ENCODE results near the gene CD33. TPM values are rescaled to one million over a fixed set of nuclear protein-coding genes. Genes with fewer than 3 reads are reported as not detected.
"Not testable (repeated sequence)": the region's sequence is repeated elsewhere in the genome, so short reads cannot be mapped to it uniquely, and the experiment has no call there.

CD33 gene
- total RNA-seq, result 10 to 100 TPM in 1 of 2 experiments, 1 to 10 TPM in 1; 7.7 to 10.6 TPM

- H3K27me3 Mint-ChIP-seq, result peaks cover 63% of the 10 kb centered on the region
- peaks cover 27% of the 10 kb centered on the region for H3K4me1 Mint-ChIP-seq
- peak within 1 kb of the TSS; percentile 65 for H3K27ac Mint-ChIP-seq
- POLR2A ChIA-PET, H3K9me3 Mint-ChIP-seq, H3K36me3 Mint-ChIP-seq, DNase-seq: not testable (repeated sequence)
- peak; percentile 61 for ATAC-seq (ENCODE audit: low read depth)
- H3K4me3 Mint-ChIP-seq, result peak within 1 kb of the TSS; percentile 70
These were observed at the start of gene CD33 for GRCh38 chr19:51224898-51225393. Gene CD33 (plus strand): TSS chr19:51225080. CDS start chr19:51225119, 39 bp downstream.

GRCh38 chr19:51179256-51179655, 45.6 kb upstream of the CD33 start:
- POLR2A ChIA-PET, result no interaction called here
- no peaks in the 10 kb centered on the region for H3K36me3 Mint-ChIP-seq
- H3K27me3 Mint-ChIP-seq, result peaks cover 34% of the 10 kb centered on the region
- ATAC-seq (ENCODE audit: low read depth), result no peak
- no peak overlapping the region for H3K4me3 Mint-ChIP-seq
- no peak for DNase-seq
- H3K27ac Mint-ChIP-seq, result no peak overlapping the region
- peaks cover 3% of the 10 kb centered on the region for H3K4me1 Mint-ChIP-seq
- no peaks in the 10 kb centered on the region for H3K9me3 Mint-ChIP-seq

DNA sequence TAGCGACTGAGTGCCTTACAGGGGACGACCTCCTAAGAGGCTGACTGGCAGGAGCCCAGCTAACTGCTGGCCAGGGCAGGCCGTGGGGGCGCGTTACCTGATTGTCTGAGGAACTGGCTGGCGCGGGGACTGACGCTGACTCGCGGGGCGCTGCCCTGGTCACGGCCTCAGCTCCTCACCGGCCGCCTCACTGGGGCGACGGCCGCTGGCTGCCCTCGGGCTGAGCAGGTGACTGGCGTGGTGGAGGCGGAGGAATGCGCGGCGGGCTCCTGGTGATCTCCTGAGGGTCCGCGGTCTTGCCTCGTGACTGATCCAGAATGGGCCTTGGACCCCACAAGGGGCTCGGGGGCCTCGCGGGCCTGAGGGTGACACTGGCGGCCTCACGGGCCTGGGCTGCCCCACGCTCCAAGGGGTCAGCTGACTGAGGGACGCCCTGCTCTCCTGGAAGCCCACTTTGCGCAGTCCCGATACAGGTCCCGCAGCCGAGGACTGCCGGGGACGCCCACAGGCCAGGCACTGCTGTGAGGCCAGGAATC, 43.4 kb upstream of the CD33 start:
- no peak for ATAC-seq (ENCODE audit: low read depth)
- no peak for DNase-seq
- Mint-ChIP-seq H3K9me3 (no peaks in the 10 kb centered on the region), H3K4me1 (peaks cover 6% of the 10 kb centered on the region), H3K36me3 (no peaks in the 10 kb centered on the region), H3K27ac (no peak overlapping the region), H3K4me3 (no peak overlapping the region), H3K27me3 (peaks cover 40% of the 10 kb centered on the region)
- POLR2A ChIA-PET, result no interaction called here

- ATAC-seq (ENCODE audit: low read depth), result peak; percentile 30
- H3K27ac Mint-ChIP-seq, result peak overlapping the region; percentile 68
These were observed 42.9 kb upstream of the CD33 start for GRCh38 chr19:51181913-51182419.

GRCh38 chr19:51183629-51184028, 41.3 kb upstream of the CD33 start:
- H3K27ac Mint-ChIP-seq, result no peak overlapping the region
- peaks cover 6% of the 10 kb centered on the region for H3K4me1 Mint-ChIP-seq
- DNase-seq, result no peak
- H3K27me3 Mint-ChIP-seq, result peaks cover 30% of the 10 kb centered on the region
- H3K9me3 Mint-ChIP-seq, result no peaks in the 10 kb centered on the region
- ATAC-seq (ENCODE audit: low read depth), result no peak
- POLR2A ChIA-PET, result no interaction called here
- peak overlapping the region; percentile 6 for H3K4me3 Mint-ChIP-seq
- H3K36me3 Mint-ChIP-seq, result no peaks in the 10 kb centered on the region

More at GRCh38 chr19:51181913-51182419, 42.9 kb upstream of the CD33 start:
- Mint-ChIP-seq H3K27me3 (peaks cover 40% of the 10 kb centered on the region), H3K36me3 (no peaks in the 10 kb centered on the region), H3K4me3 (peak overlapping the region; percentile 48), H3K4me1 (peaks cover 7% of the 10 kb centered on the region), H3K9me3 (no peaks in the 10 kb centered on the region)
- POLR2A ChIA-PET, result no interaction called here
- DNase-seq, result no peak

DNA sequence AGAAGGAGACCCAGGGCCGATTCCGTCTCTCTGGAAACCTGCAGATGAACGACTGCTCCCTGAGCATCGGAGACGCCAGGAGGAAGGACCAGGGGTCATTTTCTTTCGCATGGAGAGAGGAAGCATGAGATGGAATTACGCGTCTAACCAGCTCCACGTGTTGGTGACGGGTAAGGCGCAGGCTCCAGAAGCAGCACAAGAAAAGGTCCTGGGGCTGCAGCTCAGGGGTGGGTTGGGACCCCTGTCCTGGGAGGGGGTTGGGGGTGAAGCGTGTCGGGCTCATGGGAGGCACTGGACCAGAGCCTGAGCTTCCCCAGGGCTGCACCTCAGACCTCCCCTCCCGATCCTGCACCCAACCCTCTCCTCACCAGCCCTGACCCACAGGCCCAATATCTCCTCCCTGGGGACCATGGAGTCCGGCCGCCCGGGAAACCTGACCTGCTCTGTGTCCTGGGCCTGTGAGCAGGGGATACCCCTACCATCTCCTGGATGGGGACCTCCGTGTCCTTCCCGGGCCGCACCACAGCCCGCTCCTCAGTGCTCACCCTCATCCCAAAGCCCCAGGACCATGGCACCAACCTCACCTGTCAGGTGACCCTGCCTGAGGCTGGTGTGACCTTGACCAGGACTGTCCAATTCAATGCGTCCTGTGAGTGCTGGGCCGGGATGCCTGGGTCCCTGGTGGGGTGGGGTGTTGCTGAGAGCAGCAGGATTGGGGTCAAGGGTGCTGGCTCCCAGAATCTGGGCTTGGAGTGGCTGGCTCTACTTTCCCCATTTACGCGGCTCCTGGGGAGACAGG, 39.6 kb upstream of the CD33 start:
- ATAC-seq (ENCODE audit: low read depth) (no peak), DNase-seq (no peak)
- no peaks in the 10 kb centered on the region for H3K9me3 Mint-ChIP-seq
- H3K27ac Mint-ChIP-seq, result no peak overlapping the region
- peaks cover 25% of the 10 kb centered on the region for H3K27me3 Mint-ChIP-seq
- H3K4me1 Mint-ChIP-seq, result peaks cover 6% of the 10 kb centered on the region
- POLR2A ChIA-PET, result no interaction called here
- H3K4me3 Mint-ChIP-seq, result no peak overlapping the region
- H3K36me3 Mint-ChIP-seq, result no peaks in the 10 kb centered on the region

DNA sequence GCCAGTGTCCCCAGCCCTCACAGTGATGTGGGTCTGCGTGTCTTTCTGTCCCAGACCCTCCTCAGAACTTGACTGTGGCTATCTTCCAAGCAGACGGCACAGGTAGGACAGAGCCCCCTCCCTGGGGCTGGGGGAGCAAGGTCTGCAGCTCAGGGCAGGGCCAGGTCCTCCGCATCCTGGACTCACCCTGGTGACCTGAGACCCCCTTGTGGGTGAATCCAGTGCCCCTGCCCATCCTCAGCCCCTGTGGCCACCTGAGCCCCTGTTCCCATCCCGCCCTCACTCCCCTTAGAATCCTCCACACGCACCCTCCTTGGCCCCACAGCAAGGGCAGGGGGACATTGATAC, 39.0 kb upstream of the CD33 start:
- DNase-seq (no peak), ATAC-seq (ENCODE audit: low read depth) (no peak)
- POLR2A ChIA-PET, result no interaction called here
- Mint-ChIP-seq H3K9me3 (no peaks in the 10 kb centered on the region), H3K27ac (no peak overlapping the region), H3K4me1 (peaks cover 6% of the 10 kb centered on the region), H3K36me3 (no peaks in the 10 kb centered on the region), H3K27me3 (peaks cover 24% of the 10 kb centered on the region), H3K4me3 (no peak overlapping the region)

GRCh38 chr19:51186323-51186722, 38.6 kb upstream of the CD33 start:
- no peaks in the 10 kb centered on the region for H3K9me3 Mint-ChIP-seq
- POLR2A ChIA-PET, result interaction anchor here (1.6 kb wide), 1 partner anchor 9 kb away, joined by 3 read pairs; no protein-coding TSS in a partner anchor
- H3K4me3 Mint-ChIP-seq, result no peak overlapping the region
- ATAC-seq (ENCODE audit: low read depth) (no peak), DNase-seq (no peak)
- no peak overlapping the region for H3K27ac Mint-ChIP-seq
- peaks cover 24% of the 10 kb centered on the region for H3K27me3 Mint-ChIP-seq
- H3K36me3 Mint-ChIP-seq, result no peaks in the 10 kb centered on the region
- peaks cover 6% of the 10 kb centered on the region for H3K4me1 Mint-ChIP-seq

GRCh38 chr19:51187395-51188226, 37.3 kb upstream of the CD33 start:
- no peak for DNase-seq
- POLR2A ChIA-PET, result interaction anchor here (1.6 kb wide), 1 partner anchor 11 kb away, joined by 3 read pairs; no protein-coding TSS in a partner anchor
- H3K36me3 Mint-ChIP-seq, result no peaks in the 10 kb centered on the region
- H3K9me3 Mint-ChIP-seq, result no peaks in the 10 kb centered on the region
- peaks cover 6% of the 10 kb centered on the region for H3K4me1 Mint-ChIP-seq
- no peak overlapping the region for H3K4me3 Mint-ChIP-seq
- ATAC-seq (ENCODE audit: low read depth), result no peak
- no peak overlapping the region for H3K27ac Mint-ChIP-seq
- peaks cover 20% of the 10 kb centered on the region for H3K27me3 Mint-ChIP-seq

DNA sequence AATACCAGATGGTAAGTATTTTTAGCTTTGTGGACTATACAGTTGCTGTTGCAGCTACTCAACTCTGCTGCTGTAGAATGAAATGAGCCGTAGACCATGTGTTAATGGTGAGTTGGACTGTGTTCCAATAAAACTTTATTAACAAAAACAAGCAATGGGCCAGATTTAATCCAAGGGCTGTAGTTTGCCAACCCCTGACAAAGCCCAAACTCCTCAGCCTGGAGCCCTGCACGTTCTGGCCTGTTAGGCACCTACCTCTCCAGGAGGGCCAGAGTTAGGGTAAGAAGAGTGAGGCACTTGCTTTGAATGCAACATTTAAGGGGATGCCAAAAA, 36.7 kb upstream of the CD33 start:
- Mint-ChIP-seq H3K27me3 (peaks cover 19% of the 10 kb centered on the region), H3K36me3 (no peaks in the 10 kb centered on the region), H3K27ac (no peak overlapping the region), H3K4me1 (peaks cover 6% of the 10 kb centered on the region), H3K9me3 (no peaks in the 10 kb centered on the region), H3K4me3 (no peak overlapping the region)
- ATAC-seq (ENCODE audit: low read depth) (no peak), DNase-seq (no peak)
- POLR2A ChIA-PET, result no interaction called here

DNA sequence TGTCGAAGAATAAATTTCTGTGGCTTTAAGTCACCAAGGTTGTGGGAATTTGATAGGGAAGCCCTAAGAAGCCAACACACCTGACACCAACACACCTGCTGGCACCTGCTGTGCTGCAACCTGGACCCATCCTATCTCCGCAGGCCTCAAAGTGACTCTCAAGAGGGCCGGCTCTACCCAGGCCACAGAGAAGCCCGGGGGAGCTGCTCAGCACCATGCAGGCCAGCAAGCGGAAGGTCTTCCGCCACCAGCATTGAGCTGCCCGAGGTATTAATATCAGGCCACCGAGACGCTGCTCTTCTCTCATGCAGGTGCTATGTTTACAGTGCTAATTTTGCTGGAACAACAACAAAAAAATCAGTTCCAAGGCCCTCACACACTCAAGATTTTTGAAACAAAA, 32.2 kb upstream of the CD33 start:
- DNase-seq (no peak), ATAC-seq (ENCODE audit: low read depth) (no peak)
- Mint-ChIP-seq H3K9me3 (no peaks in the 10 kb centered on the region), H3K27ac (no peak overlapping the region), H3K27me3 (peaks cover 10% of the 10 kb centered on the region), H3K36me3 (no peaks in the 10 kb centered on the region), H3K4me3 (no peak overlapping the region), H3K4me1 (peaks cover 6% of the 10 kb centered on the region)
- POLR2A ChIA-PET, result no interaction called here

GRCh38 chr19:51194527-51195315, 30.2 kb upstream of the CD33 start:
- Mint-ChIP-seq H3K36me3 (no peaks in the 10 kb centered on the region), H3K9me3 (no peaks in the 10 kb centered on the region), H3K4me1 (peaks cover 6% of the 10 kb centered on the region), H3K27ac (no peak overlapping the region), H3K27me3 (peaks cover 10% of the 10 kb centered on the region), H3K4me3 (no peak overlapping the region)
- ATAC-seq (ENCODE audit: low read depth) (peak; percentile 80), DNase-seq (no peak)
- POLR2A ChIA-PET, result no interaction called here

DNA sequence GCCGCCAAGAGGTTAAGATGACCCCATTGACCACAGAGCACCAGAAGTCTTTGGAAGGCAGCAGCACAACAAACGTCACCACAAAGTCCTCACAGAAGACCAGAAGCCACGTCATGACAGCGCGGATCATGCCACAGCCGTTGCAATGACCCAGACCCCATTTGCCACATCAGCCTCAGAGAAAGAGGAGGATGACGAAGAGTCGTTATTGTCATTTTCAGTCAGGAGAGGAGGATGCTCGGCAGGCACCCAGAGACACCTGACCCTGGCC, 29.6 kb upstream of the CD33 start:
- no peak overlapping the region for H3K4me3 Mint-ChIP-seq
- ATAC-seq (ENCODE audit: low read depth) (no peak), DNase-seq (no peak)
- H3K36me3 Mint-ChIP-seq, result no peaks in the 10 kb centered on the region
- POLR2A ChIA-PET, result no interaction called here
- H3K9me3 Mint-ChIP-seq, result no peaks in the 10 kb centered on the region
- H3K27ac Mint-ChIP-seq, result no peak overlapping the region
- peaks cover 11% of the 10 kb centered on the region for H3K27me3 Mint-ChIP-seq
- H3K4me1 Mint-ChIP-seq, result peaks cover 6% of the 10 kb centered on the region
